K562 (cell line): ENCODE results near the gene SMYD2.

ENCODE experiments used
- EZH2 ChIP-seq: IDR thresholded peaks from 2 replicates; pipeline ENCODE4 v1.6.1; 2012; ENCODE audit warnings: low read depth, mild to moderate bottlenecking, inconsistent platforms, low read length, borderline replicate concordance
- NR2F6 ChIP-seq: fragments of 450-650 bp; formaldehyde crosslinking; IDR thresholded peaks from 2 replicates; pipeline ENCODE4 v1.4.0; 2020; ENCODE audit warnings: mild to moderate bottlenecking
- POLR2G ChIP-seq: fragments of 200-400 bp; formaldehyde crosslinking; IDR thresholded peaks from 2 replicates; pipeline ENCODE4 v1.6.1; 2017; ENCODE audit warnings: low read depth, mild to moderate bottlenecking, antibody characterized with exemption, low read length, moderate library complexity

DNA sequence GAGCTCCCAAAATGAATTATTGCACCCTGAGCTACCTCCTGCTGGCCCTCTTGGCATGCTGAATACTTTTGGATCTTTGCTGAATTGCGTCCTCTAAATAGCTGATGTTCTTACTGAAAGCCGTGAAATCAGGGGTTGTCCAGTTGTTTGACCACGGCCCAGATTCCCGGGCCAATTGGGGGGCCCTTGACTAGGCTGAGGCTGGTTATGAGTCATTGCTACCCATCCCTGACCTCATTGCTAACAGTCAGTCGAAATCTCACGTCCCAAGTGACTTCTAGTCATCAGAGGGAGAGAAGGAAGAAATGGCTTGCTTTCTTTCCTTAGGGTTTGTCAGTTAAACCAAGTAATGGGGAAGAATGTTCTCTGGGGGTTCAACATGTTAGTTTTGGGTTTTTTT lies 37.4 kb downstream of the SMYD2 start:
- TF ChIP-seq NR2F6 (CRISPR knock-in tag), result no peak
- no peak for TF ChIP-seq POLR2G
- no peak for TF ChIP-seq EZH2
